ENCODE data around the gene ANTXRL.
A peak's percentile ranks its signal among the peaks of the same experiment; 100 is the strongest.
"Not testable (repeated sequence)": the region's sequence is repeated elsewhere in the genome, so short reads cannot be mapped to it uniquely, and the experiment has no call there.

The ANTXRL gene

GRCh38 chr10:46296641-46297141 is 9.9 kb downstream of the ANTXRL start:
- DNase-seq: no peak

- peak; percentile 27 for DNase-seq
Observed at GRCh38 chr10:46297406-46298204, 10.8 kb downstream of the ANTXRL start.

GRCh38 chr10:46298477-46299285 is 11.9 kb downstream of the ANTXRL start:
- no peak for DNase-seq

- no peak for DNase-seq
Observed at GRCh38 chr10:46299286-46299535, 12.4 kb downstream of the ANTXRL start.

GRCh38 chr10:46299536-46300369 is 13.0 kb downstream of the ANTXRL start:
- DNase-seq: no peak

GRCh38 chr10:46300370-46300711 is 13.5 kb downstream of the ANTXRL start:
- DNase-seq: not testable (repeated sequence)

GRCh38 chr10:46301056-46301645 is 14.4 kb downstream of the ANTXRL start:
- DNase-seq: no peak

- no peak for DNase-seq
Observed at GRCh38 chr10:46301721-46302479, 15.1 kb downstream of the ANTXRL start.

- not testable (repeated sequence) for DNase-seq
Observed at GRCh38 chr10:46302765-46303352, 16.1 kb downstream of the ANTXRL start.

GRCh38 chr10:46304062-46304461 is 17.3 kb downstream of the ANTXRL start:
- no peak for DNase-seq

GRCh38 chr10:46304671-46305070 is 17.9 kb downstream of the ANTXRL start:
- not testable (repeated sequence) for DNase-seq

- no peak for DNase-seq
Observed at GRCh38 chr10:46305079-46305818, 18.5 kb downstream of the ANTXRL start.

GRCh38 chr10:46305986-46306385 is 19.2 kb downstream of the ANTXRL start:
- DNase-seq: no peak

- no peak for DNase-seq
Observed at GRCh38 chr10:46306516-46307184, 19.9 kb downstream of the ANTXRL start.

GRCh38 chr10:46307281-46308112 is 20.7 kb downstream of the ANTXRL start:
- no peak for DNase-seq

- DNase-seq: no peak
Observed at GRCh38 chr10:46308113-46308415, 21.3 kb downstream of the ANTXRL start.

- DNase-seq: no peak
Observed at GRCh38 chr10:46308666-46309450, 22.1 kb downstream of the ANTXRL start.

- no peak for DNase-seq
Observed at GRCh38 chr10:46309511-46310142, 22.8 kb downstream of the ANTXRL start.

Data from stimulated activated CD4-positive, alpha-beta T cell treated with anti-CD3 and anti-CD28 coated beads, Interleukin-1b, Interleukin-23, amount 100 ng/mL, for 48 hours (primary cell).